ENCODE measurements around the gene SLC12A6. TPM values are rescaled to one million over a fixed set of nuclear protein-coding genes. Genes with fewer than 3 reads are reported as not detected.

SLC12A6 gene
- total RNA-seq, 1 donor from 2014 or later, result 25.7 TPM

DNA sequence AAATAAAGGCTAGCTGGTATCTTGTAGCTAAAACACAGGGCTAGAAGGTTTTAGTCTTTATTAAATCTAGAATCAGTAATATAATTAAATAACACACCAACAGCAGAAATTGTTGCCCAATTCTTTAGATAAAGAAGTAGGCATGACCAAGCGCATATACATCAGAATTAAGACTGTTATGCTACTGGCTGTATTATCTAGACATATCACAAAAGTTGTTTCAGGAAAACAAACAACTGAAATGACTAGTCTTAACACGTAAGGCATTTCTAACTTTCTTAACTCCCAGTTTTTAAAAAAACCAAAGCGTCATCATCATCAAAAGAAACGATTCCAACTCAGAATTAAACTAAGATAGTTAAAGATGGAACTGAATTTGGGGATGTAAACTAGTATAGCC is 57.4 kb downstream of the SLC12A6 start:
- DNase-seq, result no peak
- H3K27me3 ChIP-seq (ENCODE audit: low read depth), result no peaks in the 10 kb centered on the region
- TF ChIP-seq CTCF (IDR thresholded peaks at IDR 0.05; ENCODE audit: borderline replicate concordance), result no peak
- no peaks in the 10 kb centered on the region for H3K36me3 ChIP-seq
- H3K9me3 ChIP-seq (replicated peaks), result no peaks in the 10 kb centered on the region
- no peak overlapping the region for H3K4me3 ChIP-seq
- peak overlapping the region; percentile 59 for H3K27ac ChIP-seq (replicated peaks)
- H3K4me1 ChIP-seq, result peaks cover 31% of the 10 kb centered on the region
- intact Hi-C loops (cut with micrococcal nuclease), result no loop called here

DNA sequence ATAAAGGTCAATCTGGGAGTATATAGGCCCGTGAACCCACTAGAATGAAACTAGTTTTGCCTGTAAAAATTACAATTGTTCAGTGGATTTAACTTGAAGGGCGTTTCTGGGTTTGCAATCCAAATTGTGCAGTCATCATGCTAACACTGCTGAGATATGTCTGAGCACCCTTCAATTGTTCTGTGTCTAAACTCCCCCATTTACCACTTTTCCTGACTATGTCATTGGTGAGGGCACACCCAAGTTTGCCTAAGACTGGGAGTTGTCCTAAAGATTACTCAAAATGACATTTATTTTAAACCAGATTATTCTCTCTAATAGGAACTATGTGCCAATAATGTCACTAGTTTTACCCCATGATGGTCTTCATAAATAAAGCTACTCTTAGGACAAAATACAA is 58.2 kb downstream of the SLC12A6 start:
- Histone ChIP-seq H3K27ac (replicated peaks) (peak overlapping the region; percentile 59), H3K27me3 (ENCODE audit: low read depth) (no peaks in the 10 kb centered on the region), H3K4me1 (peaks cover 26% of the 10 kb centered on the region), H3K36me3 (no peaks in the 10 kb centered on the region), H3K9me3 (replicated peaks) (no peaks in the 10 kb centered on the region), H3K4me3 (no peak overlapping the region)
- no peak for DNase-seq
- no peak for TF ChIP-seq CTCF (IDR thresholded peaks at IDR 0.05; ENCODE audit: borderline replicate concordance)
- intact Hi-C loops (cut with micrococcal nuclease), result no loop called here

- Histone ChIP-seq H3K9me3 (replicated peaks) (no peaks in the 10 kb centered on the region), H3K27me3 (ENCODE audit: low read depth) (no peaks in the 10 kb centered on the region), H3K27ac (replicated peaks) (no peak overlapping the region), H3K4me3 (no peak overlapping the region), H3K4me1 (peaks cover 32% of the 10 kb centered on the region), H3K36me3 (peaks cover 3% of the 10 kb centered on the region)
- no peak for TF ChIP-seq CTCF (IDR thresholded peaks at IDR 0.05; ENCODE audit: borderline replicate concordance)
- intact Hi-C loops (cut with micrococcal nuclease), result no loop called here
- DNase-seq, result no peak
These were observed 61.9 kb downstream of the SLC12A6 start for GRCh38 chr15:34275721-34276120.

GRCh38 chr15:34275154-34275553 is 62.4 kb downstream of the SLC12A6 start:
- intact Hi-C loops (cut with micrococcal nuclease), result no loop called here
- Histone ChIP-seq H3K27ac (replicated peaks) (no peak overlapping the region), H3K9me3 (replicated peaks) (no peaks in the 10 kb centered on the region), H3K36me3 (peaks cover 3% of the 10 kb centered on the region), H3K27me3 (ENCODE audit: low read depth) (no peaks in the 10 kb centered on the region), H3K4me3 (no peak overlapping the region), H3K4me1 (peaks cover 32% of the 10 kb centered on the region)
- no peak for TF ChIP-seq CTCF (IDR thresholded peaks at IDR 0.05; ENCODE audit: borderline replicate concordance)
- no peak for DNase-seq

DNA sequence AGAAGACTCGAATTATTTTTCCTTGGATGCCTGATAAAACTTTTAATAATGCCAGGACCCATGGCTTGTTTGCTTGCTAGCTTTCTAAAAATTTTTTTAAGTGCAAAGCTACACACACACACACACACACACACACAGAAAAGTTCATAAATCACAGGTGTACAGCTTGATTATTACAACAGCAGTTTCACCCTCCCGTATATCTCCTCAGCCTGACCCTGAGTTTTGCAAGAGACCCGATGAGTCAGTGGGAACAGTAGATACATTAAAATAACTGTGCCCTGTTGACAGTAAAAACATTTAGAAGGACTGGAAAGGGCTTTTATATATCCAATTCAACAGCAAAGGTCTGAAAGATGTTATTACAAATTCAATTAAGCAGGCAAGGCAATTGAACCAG is 66.1 kb downstream of the SLC12A6 start:
- H3K4me1 ChIP-seq, result peaks cover 15% of the 10 kb centered on the region
- intact Hi-C loops (cut with micrococcal nuclease), result no loop called here
- H3K4me3 ChIP-seq, result no peak overlapping the region
- no peaks in the 10 kb centered on the region for H3K9me3 ChIP-seq (replicated peaks)
- H3K36me3 ChIP-seq, result peaks cover 3% of the 10 kb centered on the region
- no peak for TF ChIP-seq CTCF (IDR thresholded peaks at IDR 0.05; ENCODE audit: borderline replicate concordance)
- no peaks in the 10 kb centered on the region for H3K27me3 ChIP-seq (ENCODE audit: low read depth)
- H3K27ac ChIP-seq (replicated peaks), result no peak overlapping the region
- no peak for DNase-seq

- H3K9me3 ChIP-seq (replicated peaks), result no peaks in the 10 kb centered on the region
- intact Hi-C loops (cut with micrococcal nuclease), result no loop called here
- no peak overlapping the region for H3K27ac ChIP-seq (replicated peaks)
- peaks cover under 1% of the 10 kb centered on the region for H3K36me3 ChIP-seq
- DNase-seq, result no peak
- peaks cover 2% of the 10 kb centered on the region for H3K4me1 ChIP-seq
- H3K4me3 ChIP-seq, result no peak overlapping the region
- H3K27me3 ChIP-seq (ENCODE audit: low read depth), result no peaks in the 10 kb centered on the region
- no peak for TF ChIP-seq CTCF (IDR thresholded peaks at IDR 0.05; ENCODE audit: borderline replicate concordance)
These were observed 70.8 kb downstream of the SLC12A6 start for GRCh38 chr15:34266751-34267150.

Data from left ventricle myocardium inferior (tissue), 1 donor.